Measurements from ENCODE around the gene VIT. TPM values are rescaled to one million over a fixed set of nuclear protein-coding genes. Genes with fewer than 3 reads are reported as not detected.

The VIT gene
- total and polyA plus RNA-seq, 9 donors: 2.9 to 29.7 (median 19.4) TPM

GRCh38 chr2:36659872-36660312 is 36.6 kb upstream of the VIT start:
- intact Hi-C loops (cut with DNase I): loop anchor here in 2 of 4 donors (5.0 to 10.0 kb wide), 3 partner anchors 145 to 313 kb away; partner anchors contain the start of gene CRIM1 (in 1 of the 2)
- H3K36me3 ChIP-seq: no peaks in the 10 kb centered on the region
- H3K4me1 ChIP-seq (ENCODE audit: insufficient read depth): no peaks in the 10 kb centered on the region
- no peaks in the 10 kb centered on the region for H3K9me3 ChIP-seq
- H3K27me3 ChIP-seq: no peaks in the 10 kb centered on the region
- no peak overlapping the region for H3K27ac ChIP-seq
- DNase-seq: no peak
- no peak overlapping the region for H3K4me3 ChIP-seq
- no peak for TF ChIP-seq EP300 (IDR thresholded peaks at IDR 0.05)
- TF ChIP-seq POLR2A (IDR thresholded peaks at IDR 0.05): no peak
- no peak for TF ChIP-seq CTCF (IDR thresholded peaks at IDR 0.05)

GRCh38 chr2:36662638-36663037 is 33.9 kb upstream of the VIT start:
- H3K27me3 ChIP-seq: no peaks in the 10 kb centered on the region
- intact Hi-C loops (cut with DNase I): loop anchor here in 2 of 4 donors (5.0 to 10.0 kb wide), 2 partner anchors 308 to 315 kb away; partner anchors contain the start of gene CRIM1 (in 1 of the 2)
- no peaks in the 10 kb centered on the region for H3K36me3 ChIP-seq
- TF ChIP-seq POLR2A (IDR thresholded peaks at IDR 0.05) (no peak), EP300 (IDR thresholded peaks at IDR 0.05) (no peak), CTCF (IDR thresholded peaks at IDR 0.05) (no peak)
- DNase-seq: no peak
- 88 to 92% (median 90%) methylated on average over 8 of the region's 8 CpGs for WGBS, 3 donors
- no peak overlapping the region for H3K27ac ChIP-seq
- H3K4me3 ChIP-seq: no peak overlapping the region
- H3K4me1 ChIP-seq (ENCODE audit: insufficient read depth): no peaks in the 10 kb centered on the region
- H3K9me3 ChIP-seq: no peaks in the 10 kb centered on the region

GRCh38 chr2:36663295-36663694 is 33.2 kb upstream of the VIT start:
- no peak for TF ChIP-seq CTCF (IDR thresholded peaks at IDR 0.05)
- no peak for TF ChIP-seq POLR2A (IDR thresholded peaks at IDR 0.05)
- TF ChIP-seq EP300 (IDR thresholded peaks at IDR 0.05): no peak
- 49 to 79% (median 54%) methylated on average over 2 of the region's 2 CpGs for WGBS, 3 donors
- intact Hi-C loops (cut with DNase I): loop anchor here in 2 of 4 donors (5.0 to 10.0 kb wide), 2 partner anchors 308 to 316 kb away; partner anchors contain the start of gene CRIM1 (in 1 of the 2)

GRCh38 chr2:36663851-36664695 is 32.4 kb upstream of the VIT start:
- WGBS, 3 donors: 27 to 35% (median 30%) methylated on average over 12 of the region's 12 CpGs
- H3K36me3 ChIP-seq: no peaks in the 10 kb centered on the region
- no peaks in the 10 kb centered on the region for H3K9me3 ChIP-seq
- intact Hi-C loops (cut with DNase I): loop anchor here in 2 of 4 donors (5.0 to 10.0 kb wide), 2 partner anchors 309 to 317 kb away; partner anchors contain the start of gene CRIM1 (in 1 of the 2)
- H3K27me3 ChIP-seq: no peaks in the 10 kb centered on the region
- DNase-seq: peak in 1 of 5 donors; percentile 28
- no peaks in the 10 kb centered on the region for H3K4me1 ChIP-seq (ENCODE audit: insufficient read depth)
- TF ChIP-seq POLR2A (IDR thresholded peaks at IDR 0.05) (no peak), EP300 (IDR thresholded peaks at IDR 0.05) (no peak), CTCF (IDR thresholded peaks at IDR 0.05) (peak in 2 of 3 donors; percentile 69 to 70)
- no peak overlapping the region for H3K4me3 ChIP-seq
- no peak overlapping the region for H3K27ac ChIP-seq

More at GRCh38 chr2:36663295-36663694, 33.2 kb upstream of the VIT start:
- H3K27me3 ChIP-seq: no peaks in the 10 kb centered on the region
- H3K36me3 ChIP-seq: no peaks in the 10 kb centered on the region
- H3K4me1 ChIP-seq (ENCODE audit: insufficient read depth): no peaks in the 10 kb centered on the region
- no peak for DNase-seq
- H3K4me3 ChIP-seq: no peak overlapping the region
- no peak overlapping the region for H3K27ac ChIP-seq
- no peaks in the 10 kb centered on the region for H3K9me3 ChIP-seq
